GM19035 (cell line): ENCODE data around the gene PLEKHH3.

Experiments used
- ATAC-seq: cut with Tn5 transposase; IDR thresholded peaks from one replicate; pipeline ENCODE4 v1.9.1; 2021; ENCODE audit not compliant: unreplicated experiment

PLEKHH3 gene

DNA sequence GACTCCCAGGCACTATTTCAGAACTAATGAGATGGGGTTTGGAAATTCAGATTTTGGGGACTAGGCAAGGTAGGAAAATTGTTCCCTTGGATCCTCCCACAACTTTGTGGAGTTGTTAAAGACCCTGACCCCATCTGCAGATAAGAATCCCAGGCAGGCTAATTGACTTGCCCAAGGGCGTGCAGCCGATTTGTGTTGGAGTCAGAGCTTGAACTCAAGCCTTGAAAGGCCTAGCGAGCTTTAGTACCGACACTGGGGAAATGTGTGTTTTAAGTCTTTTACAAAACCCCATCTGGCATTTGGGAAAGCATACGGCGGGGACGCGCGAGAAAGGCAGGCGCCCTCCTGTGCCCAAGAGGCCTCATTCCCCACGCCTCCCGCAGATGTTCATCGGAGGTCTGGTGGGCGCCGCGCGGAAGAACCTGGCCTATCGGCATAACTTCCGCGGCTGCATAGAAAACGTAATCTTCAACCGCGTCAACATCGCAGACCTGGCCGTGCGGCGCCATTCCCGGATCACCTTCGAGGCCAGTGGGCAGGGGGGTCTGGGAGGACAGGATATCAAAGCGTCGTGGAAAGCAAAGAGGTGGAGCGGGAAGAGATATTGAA, 9.8 kb upstream of the PLEKHH3 start:
- no peak for ATAC-seq

DNA sequence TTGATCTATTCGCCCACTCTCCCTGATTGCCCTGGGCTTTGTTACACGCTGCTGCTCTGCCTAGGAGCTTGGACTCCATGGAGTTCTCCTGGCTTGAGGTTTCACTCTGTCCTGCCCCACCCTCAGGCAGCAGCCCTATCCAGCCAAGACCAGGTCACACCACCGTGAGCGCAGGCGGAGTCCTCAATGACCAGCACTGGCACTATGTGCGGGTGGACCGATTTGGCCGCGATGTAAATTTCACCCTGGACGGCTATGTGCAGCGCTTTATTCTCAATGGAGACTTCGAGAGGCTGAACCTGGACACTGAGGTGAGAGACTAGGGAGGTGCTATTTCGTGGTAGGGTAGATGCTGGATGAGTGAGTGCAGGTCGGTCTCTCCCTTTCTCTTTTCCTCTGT, 9.0 kb upstream of the PLEKHH3 start:
- ATAC-seq, result no peak

DNA sequence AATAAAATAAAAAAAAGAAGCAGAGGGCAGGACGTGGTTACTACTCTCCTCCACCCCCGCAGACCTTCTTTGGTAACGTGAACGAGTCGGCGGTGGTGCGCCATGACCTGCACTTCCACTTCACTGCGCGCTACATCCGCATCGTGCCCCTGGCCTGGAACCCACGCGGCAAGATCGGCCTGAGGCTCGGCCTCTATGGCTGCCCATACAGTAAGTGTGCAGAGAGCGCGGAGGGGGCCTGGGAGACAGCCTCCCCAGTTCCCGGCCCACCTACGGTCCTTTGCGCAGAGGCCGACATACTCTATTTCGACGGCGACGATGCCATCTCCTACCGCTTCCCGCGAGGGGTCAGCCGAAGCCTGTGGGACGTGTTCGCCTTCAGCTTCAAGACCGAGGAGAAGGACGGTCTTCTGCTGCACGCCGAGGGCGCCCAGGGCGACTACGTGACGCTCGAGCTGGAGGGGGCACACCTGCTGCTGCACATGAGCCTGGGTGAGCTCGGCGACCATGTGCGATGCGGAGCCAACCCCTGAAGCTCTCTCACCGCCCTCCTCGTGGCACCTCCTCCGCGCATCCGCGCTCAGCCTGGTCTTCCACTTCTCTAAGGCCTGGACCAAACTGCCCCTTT, 8.2 kb upstream of the PLEKHH3 start:
- ATAC-seq, result no peak

GRCh38 chr17:42683407-42684034, 6.7 kb upstream of the PLEKHH3 start:
- no peak for ATAC-seq

- ATAC-seq, result no peak
Observed at GRCh38 chr17:42682722-42683403, 6.1 kb upstream of the PLEKHH3 start.

GRCh38 chr17:42681976-42682721, 5.4 kb upstream of the PLEKHH3 start, which contains the start of gene CNTNAP1:
Gene CNTNAP1, plus strand, starts transcription at chr17:42682531. Its CDS starts 299 bp downstream, at chr17:42682830.
- ATAC-seq, result no peak

DNA sequence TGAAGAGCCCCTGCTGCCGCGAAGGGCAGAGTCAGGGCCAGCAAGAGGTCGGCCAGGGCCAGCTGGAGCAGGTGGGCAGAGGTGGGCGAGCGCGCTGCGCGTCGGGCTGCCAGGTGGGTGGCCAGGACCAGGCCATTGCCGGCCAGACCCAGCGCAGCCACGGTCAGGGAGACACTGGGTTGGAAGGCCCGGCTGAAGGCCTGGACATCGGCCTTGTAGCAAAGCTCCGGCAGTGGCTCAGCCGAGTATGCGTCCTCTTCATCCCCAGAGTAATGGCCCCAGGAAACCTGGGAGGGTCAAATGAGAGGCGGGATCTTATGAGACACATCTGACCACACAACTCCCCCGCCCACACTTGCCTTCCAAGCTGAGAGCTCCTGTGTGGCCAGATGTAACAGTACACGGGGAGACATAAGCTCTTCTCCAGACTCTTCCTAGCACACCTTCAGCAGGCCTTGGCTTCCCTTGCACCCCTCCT, 3.6 kb upstream of the PLEKHH3 start:
- no peak for ATAC-seq

GRCh38 chr17:42679492-42680330, 2.9 kb upstream of the PLEKHH3 start:
- peak; percentile 21 for ATAC-seq

DNA sequence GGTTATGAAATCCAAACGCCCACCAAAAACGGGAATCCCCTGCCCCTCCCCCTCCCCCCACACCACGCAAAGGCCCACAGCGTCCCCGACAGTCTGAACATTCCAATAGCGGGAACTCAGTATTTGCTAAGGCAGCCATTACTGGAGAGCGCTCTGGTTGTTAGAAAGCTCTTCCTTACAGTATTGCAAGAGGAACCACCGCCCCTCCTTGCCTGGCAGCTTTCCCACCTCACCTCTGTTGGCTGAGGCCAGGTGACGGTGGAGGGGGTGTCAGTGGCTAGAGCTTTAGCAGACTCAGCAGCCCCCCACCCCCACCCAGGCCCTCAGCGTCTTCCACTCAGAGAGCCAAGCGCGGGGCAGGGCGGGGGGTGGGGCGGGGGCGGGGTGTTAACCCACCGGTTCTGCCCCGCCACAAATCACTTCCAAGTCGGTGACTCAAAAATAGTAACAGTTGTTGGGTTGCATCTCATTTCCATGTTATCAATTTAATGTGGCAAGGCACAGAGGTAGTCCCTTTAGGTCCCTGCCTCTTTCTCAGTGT, 2.2 kb upstream of the PLEKHH3 start:
- no peak for ATAC-seq

- ATAC-seq, result no peak
Observed at GRCh38 chr17:42677921-42678781, 1.4 kb upstream of the PLEKHH3 start.

DNA sequence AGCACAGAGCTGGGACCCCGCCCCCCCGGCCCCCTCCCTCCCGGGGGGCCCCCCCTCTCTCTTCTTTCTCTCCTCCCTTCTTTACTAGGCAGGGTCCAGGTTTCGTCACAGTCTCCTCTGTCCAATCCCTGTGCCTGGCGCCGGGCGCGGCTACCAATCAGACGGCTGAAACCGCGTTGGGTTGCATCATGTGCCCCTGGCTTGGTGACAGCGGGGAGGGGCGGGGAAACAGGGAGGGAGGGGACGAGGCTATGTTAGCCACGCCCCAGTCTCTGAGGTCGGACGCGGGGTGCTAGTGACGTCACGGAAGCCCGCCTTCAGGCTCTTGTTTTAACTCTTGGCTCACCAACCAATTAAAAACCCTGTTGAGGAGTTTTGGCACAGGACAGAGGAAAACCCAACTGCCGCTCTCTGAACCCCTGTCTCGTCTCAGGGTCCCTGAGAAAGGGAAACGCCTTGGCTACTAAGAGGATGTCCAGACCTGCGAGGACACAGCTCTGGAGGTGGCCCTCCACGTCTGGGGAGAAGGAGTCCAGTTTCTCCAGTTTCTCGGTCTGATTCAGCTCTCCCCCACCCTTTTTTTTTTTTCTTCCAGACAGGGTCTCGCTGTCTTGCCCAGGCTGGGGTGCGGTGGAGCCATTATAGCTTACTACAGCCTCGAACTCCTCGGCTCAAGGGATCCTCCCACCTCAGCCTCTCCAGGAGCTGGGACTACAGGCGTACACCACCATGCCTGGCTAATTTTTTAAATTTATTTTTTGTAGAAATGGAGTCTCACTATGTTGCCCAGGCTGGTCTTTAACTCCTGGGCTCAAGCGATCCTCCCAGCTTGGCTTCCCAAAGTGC, 441 bp upstream of the PLEKHH3 start:
- ATAC-seq, result peak; percentile 67

DNA sequence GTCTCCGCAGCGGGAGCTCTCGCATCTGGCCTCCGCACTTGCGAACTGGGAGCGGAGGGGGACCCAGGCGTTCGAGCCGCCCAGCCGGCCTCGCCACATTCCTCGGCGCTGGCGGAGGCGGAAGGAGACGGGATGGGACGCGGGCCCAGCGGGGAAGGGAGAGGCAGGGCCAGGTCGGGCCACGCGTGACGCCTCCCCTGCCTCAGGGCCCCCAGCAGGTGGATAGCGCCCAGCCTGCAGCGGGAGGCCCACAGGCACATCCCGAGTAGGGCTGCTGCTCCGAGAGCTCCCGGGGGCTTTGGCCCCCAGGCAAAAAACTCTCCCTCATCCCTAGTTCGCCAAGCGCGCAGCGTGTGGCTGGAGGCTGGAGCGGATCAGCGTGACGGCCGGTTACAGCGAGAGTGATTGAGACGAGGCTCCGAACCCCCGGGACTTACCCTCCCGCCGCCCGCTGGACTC, 800 bp downstream of the PLEKHH3 start:
- no peak for ATAC-seq

GRCh38 chr17:42675348-42675964, 1.3 kb downstream of the PLEKHH3 start:
- no peak for ATAC-seq

- ATAC-seq, result no peak
Observed at GRCh38 chr17:42674755-42675347, 1.9 kb downstream of the PLEKHH3 start.

- ATAC-seq, result no peak
Observed at GRCh38 chr17:42673885-42674754, 2.7 kb downstream of the PLEKHH3 start.

- no peak for ATAC-seq
Observed at GRCh38 chr17:42673266-42673884, 3.4 kb downstream of the PLEKHH3 start.
